ENCODE data around the gene TTLL1.

Gene TTLL1

DNA sequence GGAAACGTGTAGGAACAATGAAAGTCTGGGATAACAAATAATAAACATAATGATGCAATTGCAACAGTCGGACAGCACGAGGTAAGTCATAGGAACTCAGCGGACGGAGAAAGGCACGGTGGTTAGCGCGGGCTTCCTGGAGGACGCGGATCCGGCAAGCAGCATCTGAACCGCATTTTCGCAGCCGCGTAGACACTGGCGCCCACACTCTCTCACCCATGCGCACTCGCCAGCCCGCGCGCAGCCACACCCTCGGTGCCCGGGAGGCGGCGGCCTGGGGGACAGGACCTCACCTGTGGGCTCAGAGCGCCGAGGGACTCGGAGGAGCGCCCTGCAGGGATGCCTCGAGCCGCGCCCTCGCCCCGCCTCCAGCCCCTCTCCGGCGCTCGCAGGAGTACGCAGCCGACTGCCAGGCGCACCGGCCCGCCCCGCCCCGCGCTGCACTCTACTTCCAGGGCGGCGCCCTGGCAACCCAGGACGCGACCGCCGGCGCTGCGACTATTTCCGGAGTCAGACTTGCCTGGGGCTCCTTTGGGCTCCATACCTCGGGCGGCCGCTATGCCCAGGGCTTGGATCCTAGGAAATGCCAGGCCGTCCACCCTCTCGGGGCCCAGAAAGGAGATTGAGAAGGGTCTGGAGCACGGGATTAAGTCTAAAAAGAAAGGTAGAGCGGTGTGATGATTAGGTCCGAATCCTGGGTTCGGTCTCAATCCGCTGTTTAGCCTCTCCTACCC, at the start of gene TTLL1:
Gene TTLL1 (minus strand): TSS at position 408 of the 734 bp plus-strand sequence. CDS start 13,805 bp downstream, outside the sequence.
- DNase-seq: peak; percentile 93

DNA sequence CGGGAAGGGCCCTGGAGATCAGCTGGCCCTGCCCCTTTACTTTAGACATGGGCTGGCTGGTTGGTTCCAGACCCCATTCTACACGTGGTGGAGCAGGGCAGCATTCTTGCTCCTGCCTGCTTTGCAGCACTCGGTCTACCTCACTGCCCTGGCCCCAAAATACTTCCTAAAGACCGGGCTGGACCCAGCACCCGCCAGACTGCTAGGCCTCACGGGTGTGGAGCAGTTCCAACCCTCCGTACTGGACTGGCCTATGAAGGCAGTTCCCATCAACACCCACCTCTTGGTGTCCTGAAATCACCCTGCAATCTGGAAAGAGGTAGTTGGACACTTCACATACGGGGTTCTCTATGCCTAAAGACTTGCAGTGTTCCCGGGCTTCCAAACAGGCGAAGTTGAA, 47.6 kb upstream of the TTLL1 start:
- DNase-seq: no peak

DNA sequence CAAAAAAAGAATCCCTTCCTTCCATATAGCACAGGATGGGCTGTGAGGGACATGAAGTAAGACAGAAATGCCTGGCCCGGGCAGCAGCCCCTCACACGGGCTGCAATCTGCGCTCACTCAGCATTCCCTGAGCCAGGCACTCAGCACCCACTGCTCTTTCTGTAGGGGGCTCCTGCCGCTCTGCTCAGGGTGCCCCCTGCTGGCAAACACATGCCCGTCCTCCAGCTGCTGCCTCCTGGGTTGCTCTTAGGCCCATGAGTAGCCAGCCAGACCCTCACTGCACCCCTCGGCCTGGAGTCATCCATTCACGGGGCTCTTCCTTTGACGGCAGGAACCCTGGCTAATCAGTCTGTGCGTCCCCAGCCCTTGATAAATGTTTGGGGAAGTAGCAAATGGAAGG, 47.1 kb upstream of the TTLL1 start:
- DNase-seq: peak; percentile 20

DNA sequence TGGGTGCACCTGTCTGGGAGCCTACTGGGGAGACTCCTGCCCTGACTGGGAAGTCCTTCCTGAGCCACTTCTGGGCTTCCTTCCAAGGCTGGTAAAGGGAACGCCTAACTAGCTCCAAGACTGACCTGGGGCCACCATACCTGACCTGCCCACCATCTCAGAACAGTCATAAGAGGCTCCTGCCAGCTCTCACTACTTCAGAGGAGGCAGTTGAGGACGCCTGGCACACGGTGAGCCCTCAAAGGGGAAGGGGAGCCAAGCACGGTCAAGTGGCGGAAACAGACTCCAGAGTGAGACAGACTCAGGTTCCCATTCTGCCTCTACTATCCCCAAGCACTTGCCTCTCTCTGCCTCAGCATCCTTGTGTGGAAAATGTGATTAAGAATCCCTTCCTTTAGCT, 46.4 kb upstream of the TTLL1 start:
- DNase-seq: no peak

DNA sequence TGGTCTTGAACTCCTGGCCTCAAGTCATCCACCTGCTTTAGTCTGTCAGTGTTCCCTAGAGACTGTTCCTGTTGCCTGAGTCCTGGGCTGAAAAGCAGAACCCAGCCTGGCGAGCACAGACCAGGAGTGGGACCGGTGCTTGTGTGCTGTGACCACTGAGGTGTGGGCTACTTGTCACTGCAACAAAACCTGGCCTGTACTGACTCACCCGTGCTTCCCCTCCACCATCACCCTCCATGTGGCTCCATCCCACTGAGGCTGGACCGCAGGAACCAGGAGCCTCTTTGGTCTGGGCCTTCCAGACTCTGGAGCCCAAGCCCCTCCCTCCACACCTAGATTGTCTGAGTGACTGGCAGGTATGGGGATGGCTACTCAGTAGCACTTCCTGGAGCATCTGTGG, 45.4 kb upstream of the TTLL1 start:
- DNase-seq: no peak

DNA sequence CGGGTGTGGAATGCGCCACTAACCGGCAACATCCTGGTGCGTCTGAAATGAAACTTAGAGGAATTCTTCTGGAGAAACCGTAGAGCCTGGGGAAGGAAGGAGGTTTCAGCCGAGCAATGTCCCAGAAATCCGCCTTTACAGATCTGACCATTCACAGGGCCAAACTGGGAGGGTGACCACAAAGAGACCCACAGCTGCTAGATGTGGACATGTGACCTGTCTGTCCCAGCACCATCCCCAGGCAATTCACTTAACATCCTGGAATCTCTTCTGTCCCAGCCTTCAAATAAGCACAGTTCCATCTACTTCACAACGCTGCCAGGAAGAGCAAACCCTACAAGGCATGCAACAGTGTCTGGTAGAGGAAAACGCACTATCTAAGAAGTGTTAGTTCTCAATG, 44.2 kb upstream of the TTLL1 start:
- no peak for DNase-seq

DNA sequence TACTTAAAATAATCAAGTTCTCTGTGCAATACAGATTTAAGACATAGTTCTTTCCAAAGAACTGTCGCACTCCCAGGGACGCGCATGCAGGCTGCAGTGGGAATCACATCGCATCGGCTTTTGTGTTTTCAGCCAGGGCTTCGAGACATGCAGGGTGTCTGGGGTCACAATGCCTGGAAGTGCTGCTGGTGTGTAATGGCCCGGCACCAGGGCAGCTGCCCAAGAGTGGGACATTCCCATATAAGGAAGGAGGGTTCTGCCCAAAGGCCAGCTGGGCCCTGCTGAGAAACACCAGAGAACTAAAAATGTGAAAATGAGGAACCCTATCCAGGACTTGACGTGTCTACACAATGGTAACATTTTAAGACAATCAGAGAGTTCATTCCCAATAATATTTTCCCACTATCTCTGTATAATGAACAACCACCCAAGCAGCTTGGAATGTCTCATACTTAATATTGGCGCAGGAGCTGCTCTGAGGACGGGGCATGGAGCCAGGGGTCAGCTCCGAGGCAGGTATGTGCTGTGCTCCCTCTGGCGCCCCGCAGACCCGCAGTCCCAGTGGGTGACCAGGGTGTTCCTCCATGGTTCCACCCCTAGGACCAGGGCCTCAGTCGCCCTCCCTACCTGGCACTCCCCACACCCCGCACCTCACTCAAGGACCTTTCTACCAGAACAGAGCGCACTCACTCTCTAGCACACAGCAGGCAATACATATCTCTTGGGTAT, 42.7 kb upstream of the TTLL1 start:
- DNase-seq: no peak

DNA sequence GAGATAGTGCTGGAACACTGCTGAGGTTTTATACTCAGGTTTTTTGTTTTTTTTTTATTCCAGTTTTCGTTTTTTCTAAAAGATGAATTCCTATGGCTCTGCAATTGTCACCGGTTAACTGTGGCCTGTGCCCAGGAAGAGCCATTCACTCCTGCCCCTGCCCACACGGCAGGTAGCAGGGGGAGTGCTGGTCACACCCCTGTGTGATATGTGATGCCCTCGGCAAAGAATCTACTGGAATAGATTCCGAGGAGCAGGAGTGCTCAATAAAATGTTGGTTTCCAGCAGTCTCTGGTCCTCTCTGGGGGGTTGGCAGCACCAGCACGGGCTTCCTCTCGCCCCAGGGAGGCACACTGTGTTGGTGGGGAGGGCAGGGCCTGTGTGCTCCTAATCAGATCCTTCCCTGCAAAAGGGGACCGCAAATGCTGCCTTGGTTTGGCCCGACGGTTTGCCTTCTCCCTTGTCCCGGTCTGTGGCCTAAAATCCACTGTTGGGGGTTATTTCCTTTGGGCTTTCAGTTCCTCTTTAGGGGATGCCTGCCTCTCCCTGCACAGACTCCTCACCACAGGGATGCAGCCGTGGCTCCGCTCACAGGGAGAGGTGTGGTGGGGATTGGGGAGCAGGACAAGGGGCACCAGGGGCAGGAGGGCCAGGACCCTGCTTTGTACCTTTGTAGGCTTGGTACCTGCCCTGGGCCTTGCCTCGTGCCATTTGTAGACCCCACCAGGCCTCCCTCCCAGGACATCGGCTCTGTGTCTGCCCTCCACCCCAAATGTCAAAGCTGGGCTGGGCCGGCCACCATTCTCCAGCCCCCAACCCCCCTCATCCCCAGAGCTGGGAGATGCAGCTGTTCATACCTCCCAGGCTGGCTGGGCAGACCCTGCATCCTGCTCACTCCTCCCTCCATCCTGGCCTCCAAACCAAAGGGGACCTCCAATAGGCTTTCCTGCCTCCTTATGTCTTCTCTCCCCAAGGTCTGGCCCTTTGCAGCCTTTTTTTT, 40.5 kb upstream of the TTLL1 start:
- DNase-seq: peak; percentile 47

DNA sequence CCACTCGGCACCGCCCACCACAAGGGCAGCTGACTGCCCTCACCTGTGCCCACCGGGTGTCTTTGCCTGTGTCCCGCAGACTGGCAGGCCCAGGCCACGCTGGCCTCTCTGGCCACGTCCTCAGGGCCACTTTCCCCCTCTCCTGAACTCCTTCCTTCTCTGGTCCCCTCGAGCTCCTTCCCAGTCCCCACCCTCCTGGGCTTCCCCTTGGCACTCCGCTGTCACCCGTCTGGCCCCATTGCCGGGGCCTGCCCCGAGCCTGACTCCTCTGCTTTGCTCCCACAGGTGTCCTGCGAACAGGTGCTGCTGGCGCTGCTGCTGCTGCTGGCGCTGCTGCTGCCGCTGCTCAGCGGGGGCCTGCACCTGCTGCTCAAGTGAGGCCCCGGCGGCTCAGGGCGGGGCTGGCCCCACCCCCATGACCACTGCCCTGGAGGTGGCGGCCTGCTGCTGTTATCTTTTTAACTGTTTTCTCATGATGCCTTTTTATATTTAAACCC, 39.8 kb upstream of the TTLL1 start:
- DNase-seq: no peak

DNA sequence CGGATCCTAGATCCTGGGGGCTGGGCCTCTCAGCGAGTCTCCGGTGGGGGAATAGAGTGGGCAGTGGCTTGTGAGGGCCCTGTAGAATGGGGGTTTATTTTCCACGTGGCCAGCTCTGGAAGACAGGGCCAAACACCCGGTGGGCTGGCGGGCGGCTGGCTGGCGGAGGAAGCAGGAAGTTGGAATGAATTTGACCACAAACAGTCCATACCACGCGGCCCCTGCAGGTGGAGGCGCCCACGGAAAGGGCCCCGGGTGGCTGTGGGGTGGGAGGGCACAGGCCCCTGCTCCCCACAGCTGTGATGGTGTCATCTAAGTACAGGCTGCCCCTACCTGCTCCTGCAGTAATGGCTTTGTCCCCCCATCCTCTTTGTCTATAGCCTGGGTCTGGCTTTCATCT, 38.9 kb upstream of the TTLL1 start:
- DNase-seq: no peak

DNA sequence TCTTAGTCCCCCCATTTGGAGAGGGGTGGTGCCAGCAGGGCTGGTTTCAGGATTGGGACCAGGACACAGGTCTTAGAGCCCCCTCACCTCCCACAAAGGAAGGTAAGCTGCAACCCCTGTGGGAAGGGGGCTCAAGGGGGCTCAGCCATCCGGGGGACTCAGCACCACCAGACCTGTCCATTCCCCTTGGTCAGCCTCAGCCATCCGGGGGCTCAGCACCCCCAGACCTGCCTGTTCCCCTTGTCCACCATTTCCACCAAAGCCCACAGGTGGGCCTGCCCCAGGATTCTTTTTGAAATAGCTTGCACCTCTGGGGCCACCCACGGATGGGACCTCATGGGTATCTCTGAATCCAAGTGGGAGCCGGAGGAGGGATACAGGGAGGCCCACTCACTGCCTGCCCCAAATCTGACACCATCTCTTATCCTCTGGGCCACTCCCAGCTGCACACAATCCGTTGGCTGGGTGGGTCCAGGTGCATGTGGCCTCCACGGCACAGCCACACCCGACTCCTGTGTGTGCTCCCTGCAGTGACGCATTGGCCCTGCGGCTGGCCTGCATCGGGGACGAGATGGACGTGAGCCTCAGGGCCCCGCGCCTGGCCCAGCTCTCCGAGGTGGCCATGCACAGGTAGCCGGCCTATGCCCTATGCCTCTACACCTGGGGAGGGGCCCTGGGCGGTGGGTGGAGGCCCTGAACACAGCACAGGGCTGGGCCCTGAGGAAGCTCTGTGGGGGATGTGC, 38.1 kb upstream of the TTLL1 start:
- DNase-seq: no peak

DNA sequence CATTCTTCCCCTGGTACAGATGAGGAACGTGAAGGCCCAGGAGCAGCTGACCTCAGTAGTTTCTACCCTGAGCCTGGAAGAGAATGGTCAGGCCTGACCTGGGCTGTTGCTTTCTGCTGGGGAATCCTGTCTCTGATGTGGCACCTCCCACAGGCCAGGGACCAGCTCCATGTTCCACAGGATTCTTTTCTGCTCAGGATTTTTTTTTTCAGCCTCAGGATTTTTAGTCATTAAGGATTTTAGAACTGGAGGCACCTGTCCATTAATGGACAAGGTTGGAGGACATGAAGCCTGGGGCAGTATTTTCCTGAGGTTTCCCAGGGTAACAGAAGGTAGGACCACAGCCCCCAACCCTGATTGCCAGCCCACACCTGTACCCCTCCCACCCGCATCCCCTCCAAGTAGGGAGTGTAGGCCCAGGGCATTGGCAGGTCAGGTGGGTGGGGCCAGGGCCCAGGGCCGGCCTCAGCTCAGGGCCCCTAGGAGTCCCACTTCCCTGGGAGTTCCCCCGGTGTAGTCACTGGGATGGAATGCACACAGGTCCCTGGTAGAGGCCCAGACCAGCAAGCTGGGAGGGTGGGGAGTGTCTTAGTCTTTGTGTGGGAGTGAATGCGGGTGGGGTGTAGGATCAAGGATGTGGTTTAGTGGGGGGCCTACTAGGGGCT, 37.4 kb upstream of the TTLL1 start:
- DNase-seq: no peak

DNA sequence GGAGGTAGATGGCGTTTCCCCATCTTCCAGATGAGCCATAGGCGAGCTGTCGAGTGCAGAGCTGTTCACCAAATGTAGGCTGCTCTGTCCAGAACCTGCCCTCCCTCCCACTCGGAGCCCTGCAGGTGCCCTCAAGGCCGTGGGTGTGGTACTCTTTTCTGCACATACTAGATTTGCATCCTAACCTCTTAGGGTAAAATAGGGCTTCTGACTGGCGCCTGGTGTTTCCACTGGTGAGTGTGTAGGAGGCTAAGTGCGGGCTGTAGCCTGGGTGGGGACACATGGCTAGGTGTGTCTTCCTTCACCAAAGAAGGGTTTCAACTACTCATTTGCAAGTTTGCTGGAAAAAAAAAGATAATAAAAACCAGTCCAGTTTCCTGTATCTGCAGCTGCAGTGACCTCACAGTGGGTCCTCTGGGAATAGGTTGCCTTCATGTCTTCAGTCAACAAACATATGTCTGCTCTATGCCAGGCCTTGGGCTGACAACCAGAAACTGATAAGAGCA, 29.8 kb upstream of the TTLL1 start:
- no peak for DNase-seq

DNA sequence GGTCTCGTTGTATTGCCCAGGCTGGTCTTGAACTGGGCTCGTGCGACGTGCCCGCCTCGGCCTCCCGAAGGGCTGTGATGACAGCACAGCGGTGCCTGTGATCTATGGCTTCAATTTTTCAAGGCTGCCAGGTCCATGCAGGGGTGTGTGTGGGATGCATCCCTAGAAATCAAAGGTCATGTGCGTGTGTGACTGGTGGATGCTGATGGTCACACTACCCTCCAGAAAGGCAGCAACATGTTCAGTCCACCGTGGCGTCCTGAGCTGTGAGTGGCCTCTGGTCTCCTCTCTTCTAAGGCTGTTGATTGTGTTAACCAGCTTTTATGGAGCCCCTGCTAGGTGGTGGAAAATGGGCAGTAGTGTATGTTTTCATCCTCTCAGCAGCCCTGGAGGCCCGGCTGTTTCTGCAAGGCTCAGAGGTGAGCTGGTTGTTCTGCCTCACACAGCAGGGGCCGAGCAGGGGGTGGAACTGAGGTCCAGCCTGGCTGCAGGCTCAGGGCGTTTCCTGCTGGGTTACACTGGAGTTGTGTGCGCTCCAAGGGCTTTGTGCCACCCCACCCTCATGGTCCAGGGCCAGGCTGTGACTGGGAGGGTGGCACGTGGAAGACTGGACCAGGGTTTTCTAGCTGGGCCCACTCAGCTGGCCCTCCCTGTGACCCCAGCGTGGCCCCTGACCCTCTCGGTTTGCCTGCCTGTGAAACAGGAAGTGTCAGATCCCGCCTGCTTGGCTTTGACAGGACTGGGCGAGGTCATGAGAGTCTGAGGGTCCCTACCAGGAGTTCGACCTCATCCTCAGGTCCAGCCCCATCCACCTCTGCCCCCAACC, 29.0 kb upstream of the TTLL1 start:
- no peak for DNase-seq

DNA sequence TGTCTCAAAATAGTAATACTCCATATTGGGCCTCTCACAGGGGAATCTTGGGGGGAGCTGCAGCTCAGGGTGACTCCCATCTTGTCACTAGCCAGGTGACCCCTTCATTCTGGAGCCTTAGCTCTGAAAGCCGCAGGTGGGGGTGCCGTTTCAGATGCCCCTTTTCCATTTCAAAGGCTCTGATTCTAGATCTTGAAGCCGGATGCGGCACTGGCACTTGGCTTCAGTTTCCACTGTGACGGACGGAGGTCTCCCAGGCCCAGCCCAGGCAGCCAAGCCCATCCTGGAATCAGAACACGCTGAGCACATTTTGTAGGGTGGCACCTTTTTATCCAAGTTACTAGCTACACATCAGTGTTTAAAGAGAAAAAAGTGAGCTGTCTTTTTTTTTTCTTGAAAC, 27.7 kb upstream of the TTLL1 start:
- no peak for DNase-seq

DNA sequence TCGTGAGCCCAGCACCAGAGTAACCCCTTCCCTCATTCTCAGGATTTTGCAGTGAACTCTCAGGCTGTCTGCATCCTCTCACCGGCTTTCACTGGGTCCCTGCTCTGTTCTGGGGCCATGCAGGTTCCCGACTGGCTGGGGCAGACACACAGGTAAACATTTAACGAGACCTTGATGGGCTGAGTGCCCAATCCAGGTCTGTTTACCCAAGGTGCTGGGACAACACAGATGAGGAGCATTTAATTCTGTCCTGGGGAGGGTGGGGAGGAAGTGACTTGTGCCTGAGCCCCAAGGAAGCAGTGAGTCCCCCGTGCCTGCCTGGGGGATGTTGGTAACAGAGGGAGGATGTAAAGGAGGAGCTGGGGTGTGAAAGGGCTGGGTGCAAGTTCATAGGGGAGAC, 25.8 kb upstream of the TTLL1 start:
- no peak for DNase-seq

DNA sequence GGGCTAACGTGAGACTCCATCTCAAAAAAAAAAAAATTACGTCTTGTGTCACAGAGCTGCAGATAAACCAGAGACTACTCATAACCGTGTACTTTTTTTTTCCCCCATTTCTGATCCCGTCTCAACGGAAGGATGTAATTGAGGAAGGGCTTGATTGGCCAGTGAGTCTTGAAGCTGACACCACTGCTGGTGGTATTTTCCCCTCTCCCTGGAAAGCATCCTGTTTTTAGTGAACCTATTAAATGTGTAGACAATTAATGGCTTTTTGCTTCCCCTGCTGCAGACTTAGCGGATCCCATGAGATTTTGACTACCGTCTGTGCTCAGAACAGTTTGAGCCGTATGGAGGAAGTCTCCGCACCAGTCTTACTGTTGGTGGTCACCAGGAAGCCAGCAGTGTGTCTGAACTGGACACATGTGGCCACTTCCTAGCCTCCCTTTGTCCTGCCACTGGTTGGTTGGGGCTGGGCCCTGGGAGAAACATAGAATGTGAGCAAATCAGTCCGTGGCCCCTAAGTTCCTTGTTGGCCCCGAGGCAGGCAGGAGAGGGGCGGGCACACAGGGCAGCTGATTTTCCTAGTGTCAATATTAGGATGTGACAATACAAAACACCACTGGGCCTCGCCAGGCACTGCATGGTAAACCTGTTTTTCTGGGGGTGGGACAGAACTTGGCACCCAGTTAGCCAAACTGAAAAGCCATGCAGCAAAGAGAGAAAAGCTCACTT, 24.5 kb upstream of the TTLL1 start:
- DNase-seq: no peak

DNA sequence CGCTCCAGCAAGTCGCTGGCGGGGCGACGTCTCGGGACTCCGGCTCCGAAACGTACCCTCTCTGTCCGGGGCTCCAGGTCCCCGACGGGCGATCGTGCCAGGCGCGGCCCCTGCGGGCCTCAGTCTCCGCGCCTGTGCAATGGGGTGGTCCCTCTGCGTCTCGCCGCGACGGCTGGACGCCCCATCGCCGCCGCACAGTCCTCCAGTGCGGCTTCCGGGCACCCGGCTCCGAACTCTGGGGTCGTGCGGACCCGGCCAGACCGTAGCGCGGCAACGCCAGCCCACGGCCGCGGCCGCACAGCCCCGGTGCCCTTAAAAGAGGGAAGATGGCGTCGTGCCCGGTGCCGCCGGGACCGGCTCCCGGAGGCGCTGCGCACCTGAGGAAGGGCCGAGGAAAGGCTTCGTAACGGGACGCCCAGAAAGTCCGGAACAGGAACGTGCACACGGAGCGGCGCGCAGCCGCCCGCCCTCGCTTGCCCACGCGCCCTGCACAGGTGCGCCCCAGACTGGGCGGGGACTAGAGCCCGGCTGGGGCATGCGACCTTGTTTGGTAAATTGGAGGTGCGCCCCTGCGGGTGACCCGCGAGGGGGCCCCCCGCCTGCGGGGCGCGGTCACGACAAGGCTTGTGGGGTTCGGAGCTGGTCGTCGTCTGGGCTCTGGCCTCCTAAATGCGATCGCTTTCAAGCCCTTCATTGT, 21.9 kb upstream of the TTLL1 start:
- no peak for DNase-seq

DNA sequence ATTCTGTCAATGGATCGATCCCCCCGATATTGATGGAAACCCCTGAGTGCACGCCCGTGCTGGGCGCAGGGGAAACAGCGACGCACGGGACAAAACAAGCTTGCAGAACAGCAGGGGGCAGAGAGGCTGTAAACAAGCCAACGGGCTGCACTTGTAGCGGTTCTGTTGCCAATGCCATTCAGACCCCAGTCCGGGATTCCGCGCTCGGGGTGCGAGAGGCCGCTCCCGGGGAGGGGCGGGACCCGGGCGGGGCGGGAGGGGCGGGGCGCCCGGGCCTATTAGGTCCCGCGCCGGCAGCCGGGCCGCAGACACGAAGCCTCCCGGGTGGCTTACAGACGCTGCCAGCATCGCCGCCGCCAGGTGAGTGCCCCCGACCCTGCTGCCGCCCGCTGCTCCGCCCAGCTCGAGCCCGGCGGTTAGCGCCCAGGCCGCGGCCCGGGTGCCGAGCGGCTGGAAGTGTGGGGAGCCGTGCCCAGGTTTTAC, 21.3 kb upstream of the TTLL1 start, which contains the start of gene BIK:
Gene BIK (plus strand): TSS at position 307 of the 483 bp plus-strand sequence. CDS start 13,273 bp downstream, outside the sequence.
- DNase-seq: peak; percentile 63
